Kidney epithelial cell (primary cell): ENCODE measurements around the gene PLA2G2E. TPM values are rescaled to one million over a fixed set of nuclear protein-coding genes. Genes with fewer than 3 reads are reported as not detected.

ENCODE experiments used
- DNase-seq: peaks from one replicate; pipeline ENCODE4 v3.0.0-alpha.2; 2010; ENCODE audit warnings: low read depth
- H3K27me3 ChIP-seq: 2 replicates; pipeline ENCODE4 v1.6.0; 2011; ENCODE audit warnings: low read length; ENCODE audit not compliant: control insufficient read depth, insufficient read depth
- H3K36me3 ChIP-seq: 2 replicates; pipeline ENCODE4 v1.5.1; 2011; ENCODE audit warnings: low read length; ENCODE audit not compliant: control insufficient read depth, insufficient read depth
- H3K4me3 ChIP-seq: 2 replicates; pipeline ENCODE4 v1.5.1; 2011; ENCODE audit warnings: low read depth, mild to moderate bottlenecking, control low read depth, low read length
- total RNA-seq: library from RNA; depleted of rRNA; stranded (reverse); fragments of >200 nt; gene quantifications from 2 replicates; pipeline ENCODE4 v1.2.3, GENCODE V29; 2015
- TF ChIP-seq, protein P1 (sequence below): IDR thresholded peaks from 2 replicates; pipeline ENCODE4 v1.5.1; 2011; ENCODE audit warnings: mild to moderate bottlenecking, moderate library complexity, low read length, control low read depth, inconsistent platforms; ENCODE audit not compliant: insufficient read depth, poor library complexity, severe bottlenecking

The PLA2G2E gene
- total RNA-seq, 1 donor from 2014 or later = not detected

DNA sequence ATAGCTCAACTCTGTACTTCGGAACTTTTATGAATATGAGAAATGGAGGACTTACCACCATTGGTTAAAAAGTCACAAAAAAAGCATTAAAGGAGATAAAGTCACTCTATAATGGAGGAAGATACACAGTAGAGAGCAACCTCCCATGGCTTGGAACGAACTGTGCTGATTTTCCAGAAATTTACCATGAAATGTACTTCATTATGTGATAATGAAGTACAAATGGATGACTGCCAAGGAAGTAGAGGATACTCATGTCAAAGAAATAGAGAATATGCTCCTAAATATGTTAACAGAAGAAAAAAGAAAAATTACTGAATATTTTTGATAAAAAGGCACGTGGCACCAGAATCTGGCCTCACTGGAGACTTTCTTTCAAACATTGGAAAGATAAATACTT is 23.6 kb upstream of the PLA2G2E start:
- Histone ChIP-seq H3K4me3 (no peak overlapping the region), H3K27me3 (peaks cover 3% of the 10 kb centered on the region), H3K36me3 (no peaks in the 10 kb centered on the region)
- no peak for DNase-seq
- TF ChIP-seq, protein P1, sequence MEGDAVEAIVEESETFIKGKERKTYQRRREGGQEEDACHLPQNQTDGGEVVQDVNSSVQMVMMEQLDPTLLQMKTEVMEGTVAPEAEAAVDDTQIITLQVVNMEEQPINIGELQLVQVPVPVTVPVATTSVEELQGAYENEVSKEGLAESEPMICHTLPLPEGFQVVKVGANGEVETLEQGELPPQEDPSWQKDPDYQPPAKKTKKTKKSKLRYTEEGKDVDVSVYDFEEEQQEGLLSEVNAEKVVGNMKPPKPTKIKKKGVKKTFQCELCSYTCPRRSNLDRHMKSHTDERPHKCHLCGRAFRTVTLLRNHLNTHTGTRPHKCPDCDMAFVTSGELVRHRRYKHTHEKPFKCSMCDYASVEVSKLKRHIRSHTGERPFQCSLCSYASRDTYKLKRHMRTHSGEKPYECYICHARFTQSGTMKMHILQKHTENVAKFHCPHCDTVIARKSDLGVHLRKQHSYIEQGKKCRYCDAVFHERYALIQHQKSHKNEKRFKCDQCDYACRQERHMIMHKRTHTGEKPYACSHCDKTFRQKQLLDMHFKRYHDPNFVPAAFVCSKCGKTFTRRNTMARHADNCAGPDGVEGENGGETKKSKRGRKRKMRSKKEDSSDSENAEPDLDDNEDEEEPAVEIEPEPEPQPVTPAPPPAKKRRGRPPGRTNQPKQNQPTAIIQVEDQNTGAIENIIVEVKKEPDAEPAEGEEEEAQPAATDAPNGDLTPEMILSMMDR = no peak

DNA sequence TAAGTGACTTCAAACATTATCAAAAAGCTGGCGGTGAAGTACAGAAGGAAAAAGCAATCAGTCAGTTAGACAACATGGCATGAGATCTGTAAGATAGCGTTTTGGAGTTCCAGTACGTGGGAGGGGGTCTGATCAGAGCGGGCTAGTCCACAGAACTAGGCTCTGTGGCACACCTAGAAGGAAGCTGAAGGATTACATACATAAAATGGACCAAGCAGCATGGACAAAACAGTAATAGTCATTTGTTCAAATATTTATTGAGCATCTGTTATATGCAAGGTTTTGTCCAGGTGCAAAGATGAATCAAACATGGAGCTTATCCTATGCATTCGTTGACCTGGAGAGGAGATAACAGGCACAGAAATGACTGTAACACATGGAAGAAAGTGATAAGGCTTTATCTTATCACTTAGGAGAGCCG is 22.9 kb upstream of the PLA2G2E start:
- no peak for DNase-seq
- Histone ChIP-seq H3K4me3 (no peak overlapping the region), H3K36me3 (no peaks in the 10 kb centered on the region), H3K27me3 (peaks cover 3% of the 10 kb centered on the region)
- TF ChIP-seq, protein P1 = no peak

GRCh38 chr1:19945914-19946313 is 22.5 kb upstream of the PLA2G2E start:
- TF ChIP-seq, protein P1 = no peak

DNA sequence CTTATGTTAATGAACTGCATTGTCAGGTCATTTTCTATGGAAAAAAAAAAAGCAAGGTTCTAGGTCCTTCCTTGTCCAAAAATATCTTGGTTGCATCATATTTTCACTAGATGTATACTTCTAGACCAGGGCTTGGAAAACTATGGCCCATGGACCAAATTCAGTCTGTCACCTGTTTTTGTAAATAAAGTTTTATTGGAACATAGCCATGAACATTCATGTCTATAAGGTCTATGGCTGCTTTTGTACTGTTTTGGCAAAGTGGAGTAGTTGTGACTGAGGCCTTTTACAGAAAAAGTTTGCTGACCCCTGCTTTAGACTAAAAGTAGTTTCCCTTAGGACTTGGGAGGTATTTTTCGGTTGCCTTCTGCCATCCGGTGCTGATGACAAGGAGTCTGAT is 19.2 kb upstream of the PLA2G2E start:
- H3K27me3 ChIP-seq = peaks cover 3% of the 10 kb centered on the region

More at GRCh38 chr1:19945914-19946313, 22.5 kb upstream of the PLA2G2E start:
- no peaks in the 10 kb centered on the region for H3K36me3 ChIP-seq
- peaks cover 3% of the 10 kb centered on the region for H3K27me3 ChIP-seq
- no peak overlapping the region for H3K4me3 ChIP-seq
- DNase-seq = no peak

DNA sequence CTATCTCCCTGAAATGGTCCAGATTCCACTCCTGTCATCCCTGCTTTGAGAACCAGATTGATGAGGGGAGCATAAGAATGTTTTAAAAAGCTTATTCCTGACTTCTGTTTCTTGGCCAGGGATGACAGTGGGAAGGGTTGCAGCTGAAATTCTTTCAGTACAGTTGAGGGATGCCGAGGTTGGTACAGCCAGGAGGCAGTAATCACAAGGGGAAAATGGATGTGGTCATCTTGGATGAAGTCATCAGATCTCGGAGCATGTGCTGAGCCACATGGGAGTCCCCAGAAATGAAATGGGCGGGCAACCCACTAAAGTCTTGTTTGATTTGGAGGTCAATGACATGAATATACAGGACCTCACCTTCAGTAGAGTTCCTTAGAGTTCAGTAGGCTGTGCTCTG is 18.7 kb upstream of the PLA2G2E start:
- Histone ChIP-seq H3K36me3 (no peaks in the 10 kb centered on the region), H3K27me3 (peaks cover 3% of the 10 kb centered on the region), H3K4me3 (no peak overlapping the region)
- DNase-seq = no peak
- TF ChIP-seq, protein P1 = no peak

More for the DNA sequence above, 19.2 kb upstream of the PLA2G2E start:
- TF ChIP-seq, protein P1 = no peak
- Histone ChIP-seq H3K36me3 (no peaks in the 10 kb centered on the region), H3K4me3 (no peak overlapping the region)
- DNase-seq = no peak

- H3K4me3 ChIP-seq = no peak overlapping the region
Observed at GRCh38 chr1:19941206-19941568, 17.8 kb upstream of the PLA2G2E start.

More at GRCh38 chr1:19941206-19941568, 17.8 kb upstream of the PLA2G2E start:
- Histone ChIP-seq H3K27me3 (peaks cover 3% of the 10 kb centered on the region), H3K36me3 (no peaks in the 10 kb centered on the region)
- DNase-seq = no peak
- TF ChIP-seq, protein P1 = no peak
